HG03457 (cell line): ENCODE data around the gene TCEANC2.

Source experiments
- ATAC-seq: cut with Tn5 transposase; IDR thresholded peaks from one replicate; pipeline ENCODE4 v1.9.1; 2021; ENCODE audit warnings: moderate number of reproducible peaks; ENCODE audit not compliant: unreplicated experiment

Gene TCEANC2

DNA sequence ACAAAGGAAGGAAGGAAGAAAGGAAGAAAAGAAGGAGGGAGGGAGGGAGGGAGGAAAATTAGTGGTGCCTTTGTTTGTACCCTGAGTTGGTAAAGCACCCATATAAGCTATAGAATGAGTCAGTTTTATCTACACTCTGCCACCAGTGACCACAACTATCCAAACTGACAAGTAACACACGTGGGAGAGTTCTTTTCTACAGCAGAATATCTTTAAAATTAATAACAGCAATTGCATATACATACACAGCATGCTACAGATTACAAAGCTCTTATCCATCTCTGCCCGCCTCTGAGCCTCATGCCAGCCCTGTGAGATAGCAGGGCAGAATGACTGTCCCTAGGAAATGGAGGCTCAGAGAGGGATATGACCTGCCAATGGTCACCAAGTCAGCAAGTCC is 79.1 kb downstream of the TCEANC2 start:
- ATAC-seq = no peak

GRCh38 chr1:54134295-54134694 is 80.9 kb downstream of the TCEANC2 start:
- ATAC-seq = no peak

- no peak for ATAC-seq
Measured at GRCh38 chr1:54135436-54136120, 82.2 kb downstream of the TCEANC2 start.

DNA sequence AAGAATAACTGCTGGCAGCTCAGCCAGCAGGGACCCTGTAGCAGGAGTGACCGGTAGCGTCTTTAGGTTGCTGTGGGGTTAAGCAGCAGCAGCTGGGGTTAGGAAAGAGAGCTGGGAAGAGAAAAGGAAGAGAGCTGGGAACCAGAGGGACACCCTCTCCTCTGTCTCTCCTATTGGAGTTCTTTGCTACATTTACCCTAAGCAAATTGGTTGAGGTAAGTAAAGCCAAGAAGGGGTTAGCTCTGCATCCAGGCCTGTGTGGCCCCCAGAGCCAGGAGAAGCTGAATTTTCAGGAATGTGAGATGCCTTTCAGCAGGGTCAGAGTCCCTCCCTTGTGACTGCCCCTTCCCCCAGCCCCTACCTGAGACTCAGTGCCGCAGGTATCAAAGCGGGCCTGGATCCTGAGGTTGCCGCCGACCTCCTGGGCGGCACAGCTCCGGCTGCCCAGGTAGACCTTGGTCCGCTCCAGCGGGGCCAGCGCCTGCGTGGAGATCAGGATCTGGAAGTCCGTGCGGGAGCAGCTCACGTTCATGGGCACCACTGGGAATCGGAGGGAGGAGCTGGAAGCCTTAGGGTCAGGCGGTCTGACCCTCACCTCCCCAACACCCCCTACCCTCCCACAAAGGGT is 83.0 kb downstream of the TCEANC2 start:
- no peak for ATAC-seq

GRCh38 chr1:54136963-54137533 is 83.6 kb downstream of the TCEANC2 start:
- no peak for ATAC-seq

DNA sequence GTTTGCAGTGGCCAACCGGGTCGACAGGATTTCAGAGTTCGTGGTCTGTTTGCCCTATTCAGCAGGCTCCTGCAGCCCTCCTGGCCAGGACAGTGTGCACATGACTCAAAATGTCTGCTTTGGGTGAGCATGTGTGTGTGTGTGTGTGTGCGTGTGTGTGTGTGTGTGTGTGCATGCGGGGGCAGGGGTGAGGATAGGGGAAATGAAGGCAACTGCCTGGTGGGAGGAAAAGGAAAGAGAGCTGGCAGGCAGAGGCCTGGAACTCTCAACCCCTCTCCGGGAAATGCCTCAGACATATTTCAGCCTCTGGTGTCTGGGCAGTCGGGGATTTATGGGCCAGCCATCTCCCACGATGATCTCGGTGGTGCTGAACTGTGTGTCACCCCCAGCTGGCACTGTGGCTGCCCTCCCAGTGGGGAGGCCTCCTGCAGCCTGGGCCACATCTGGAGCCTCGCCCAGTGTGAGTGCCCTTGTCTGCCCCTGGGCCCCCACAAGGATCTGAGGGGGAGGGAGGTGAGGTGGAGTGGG is 84.2 kb downstream of the TCEANC2 start:
- no peak for ATAC-seq

DNA sequence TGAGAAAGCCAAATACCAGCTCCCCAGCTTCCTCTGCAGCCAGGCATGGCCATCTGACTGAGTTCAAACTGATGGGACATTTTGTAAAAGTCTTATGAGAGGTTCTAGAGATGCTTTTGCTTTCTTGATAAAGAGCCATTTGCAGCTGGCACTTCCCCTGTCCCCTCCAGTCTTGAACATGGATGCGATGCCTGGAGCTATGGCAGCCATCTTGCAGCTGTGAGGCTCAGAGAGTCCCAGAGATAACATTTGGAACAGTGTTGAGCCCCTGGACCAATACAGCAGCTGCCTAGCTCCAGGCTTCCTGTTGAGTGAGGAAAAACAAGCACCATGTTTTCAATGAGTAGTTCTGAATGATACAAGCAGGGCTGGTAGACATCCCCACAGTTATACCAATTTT is 85.6 kb downstream of the TCEANC2 start:
- ATAC-seq = no peak

GRCh38 chr1:54139711-54140110 is 86.3 kb downstream of the TCEANC2 start:
- no peak for ATAC-seq

GRCh38 chr1:54142146-54142900 is 88.9 kb downstream of the TCEANC2 start:
- no peak for ATAC-seq

DNA sequence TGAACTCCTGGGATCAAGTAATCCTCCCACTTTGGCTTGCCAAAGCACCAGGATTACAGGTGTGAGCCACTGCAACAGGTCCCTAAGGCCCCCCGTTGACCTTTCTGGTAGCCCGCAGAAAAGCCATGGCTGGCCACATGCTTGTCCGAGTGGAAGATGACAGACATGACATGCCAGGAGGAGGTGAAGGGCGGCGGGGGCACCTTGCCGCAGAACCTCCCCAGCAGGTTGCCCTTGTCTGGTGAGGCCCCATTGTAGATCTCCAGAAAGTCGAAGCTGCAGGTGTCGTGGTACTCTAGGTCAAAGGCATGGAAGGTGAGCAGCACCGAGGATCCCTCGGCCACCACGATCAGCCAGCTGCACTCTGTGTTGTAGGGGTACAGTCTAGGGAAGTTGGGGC is 91.0 kb downstream of the TCEANC2 start:
- no peak for ATAC-seq

DNA sequence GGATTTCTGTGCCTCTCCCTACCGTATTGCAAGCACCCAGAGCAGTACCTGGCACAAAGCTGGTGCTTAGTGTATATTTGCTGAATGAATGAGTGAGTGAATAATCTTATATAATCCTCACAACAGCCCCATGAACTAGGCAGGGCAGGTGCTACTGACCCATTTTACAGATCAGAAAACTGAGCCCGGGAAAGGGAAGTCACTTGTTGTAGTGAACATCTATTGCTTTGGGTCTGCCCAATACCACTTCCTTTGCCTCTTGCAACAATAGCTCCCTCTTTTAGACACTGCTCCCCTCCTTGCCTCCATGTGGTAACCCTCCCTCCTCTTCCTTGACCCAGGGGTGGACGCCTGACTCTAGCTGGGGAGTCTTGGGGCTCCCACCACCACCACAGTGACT is 96.3 kb downstream of the TCEANC2 start:
- no peak for ATAC-seq

DNA sequence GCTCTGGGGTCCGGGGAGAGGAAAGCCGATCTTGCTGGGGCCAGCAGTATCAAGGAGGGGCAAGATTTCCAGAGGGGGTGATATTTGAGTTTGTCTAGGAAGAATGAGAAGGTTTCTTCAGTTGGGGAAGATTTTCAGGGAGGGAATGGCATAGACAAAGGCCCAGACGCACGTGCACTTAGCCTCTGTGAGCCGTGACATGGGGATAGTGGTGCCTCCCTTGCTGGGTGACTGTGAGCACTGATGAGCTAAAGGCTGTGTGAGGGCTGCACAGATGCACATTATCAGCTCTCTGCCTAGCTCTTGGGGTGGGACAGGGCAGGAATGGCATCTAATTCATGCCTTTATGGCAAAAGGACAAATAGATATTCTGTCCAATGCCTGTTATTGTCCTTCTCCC is 97.6 kb downstream of the TCEANC2 start:
- ATAC-seq = no peak

DNA sequence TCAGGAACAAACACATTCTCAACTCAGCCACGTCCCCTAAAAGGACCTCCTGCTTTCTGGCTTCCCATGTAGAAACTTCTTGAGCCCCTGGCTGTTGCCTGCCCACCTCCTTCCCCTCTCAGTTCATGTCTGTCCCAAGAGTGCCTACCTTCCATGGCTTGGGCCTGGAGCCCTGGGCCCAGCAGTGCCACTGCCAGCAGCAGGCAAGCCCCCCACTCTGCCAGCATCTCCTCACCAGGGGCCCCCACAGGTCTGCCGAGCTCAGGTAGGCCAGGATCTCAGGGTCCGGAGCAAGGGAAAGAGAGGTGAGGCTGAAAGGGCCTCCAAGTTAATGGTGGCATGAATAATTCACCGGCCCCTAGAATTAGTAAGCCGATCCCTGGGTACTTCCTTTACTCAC is 99.3 kb downstream of the TCEANC2 start, which contains the start of gene CDCP2:
TSS of gene CDCP2 (minus strand) at position 305 of the 400 bp plus-strand sequence. CDS start at position 227, 78 bp downstream.
- ATAC-seq = no peak

DNA sequence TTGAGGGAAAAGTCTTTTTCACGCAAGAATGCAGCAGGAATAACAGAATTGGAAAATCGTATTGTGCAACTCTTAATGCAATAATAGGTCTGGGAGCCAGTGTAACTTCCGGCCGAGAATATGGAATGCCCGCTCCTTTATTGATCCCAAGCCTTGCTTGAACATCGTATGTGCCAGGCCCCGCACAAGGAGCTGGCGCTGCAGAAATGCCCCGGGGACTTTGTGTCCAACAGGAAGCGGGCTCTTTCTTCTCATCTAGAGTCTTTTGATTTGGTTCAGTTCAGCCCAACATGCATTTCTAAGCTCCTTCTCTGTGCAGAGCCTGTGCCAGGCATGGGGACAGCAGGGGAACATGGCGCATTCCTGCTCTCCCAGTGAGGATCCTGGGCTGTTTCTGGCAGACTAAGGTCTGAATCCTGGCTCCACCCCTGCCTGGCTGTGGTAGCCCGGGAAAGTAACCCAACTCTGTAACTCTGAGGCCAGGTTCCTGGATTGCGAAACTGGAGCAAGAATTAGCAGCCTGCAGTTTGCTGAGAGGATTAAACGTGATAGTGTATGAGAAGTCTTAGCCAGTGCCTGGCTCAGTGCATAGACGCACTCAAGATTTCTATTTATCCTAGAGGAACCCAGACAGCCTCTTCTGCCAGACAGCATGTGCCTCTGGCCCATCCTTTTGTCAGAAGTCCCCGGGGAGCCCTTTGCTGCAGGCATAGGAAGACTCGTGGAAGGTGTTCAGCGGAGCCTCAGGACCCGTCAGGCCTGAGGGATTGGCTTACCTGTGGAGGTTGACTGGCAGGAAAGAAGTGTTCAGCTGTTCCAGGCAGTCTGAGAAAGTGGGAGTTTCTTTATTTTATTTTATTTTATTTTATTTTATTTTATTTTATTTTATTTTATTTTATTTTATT is 100.4 kb downstream of the TCEANC2 start:
- ATAC-seq = no peak
